Left colon (tissue), 2 donors: ENCODE results near the gene EYA2. TPM values are rescaled to one million over a fixed set of nuclear protein-coding genes. Genes with fewer than 3 reads are reported as not detected.
"Not testable (repeated sequence)": the region's sequence is repeated elsewhere in the genome, so short reads cannot be mapped to it uniquely, and the experiment has no call there.

ENCODE experiments used
- ATAC-seq: fragments of 200-7000 bp; cut with Tn5 transposase; one replicate; pipeline ENCODE4 v1.9.1; 2020; ENCODE audit warnings: mild to moderate bottlenecking, moderate library complexity
- DNase-seq, 2 donors: peaks; one replicate each; pipeline ENCODE4 v3.0.0-alpha.2; 2020
- intact Hi-C, 2 donors: fragments of 100-400 bp; cut with DNase I in 1 of 2; cut with micrococcal nuclease in 1 of 2; formaldehyde crosslinking; loops; one replicate each; pipeline versions ENCODE4 v1.11.2 to v1.14.0; 2022; cut with DNase I, micrococcal nuclease
- total RNA-seq, 2 donors: library from RNA; stranded (reverse); fragmentation: NEBNext Ultra II Directional; extraction: Animal tissue kit (Norgen Biotek cat#: 25700); gene quantifications; one replicate each; pipeline ENCODE4 v1.2.1, GENCODE V29; 2021
- donor health status: DM: no; HTN: no; CAD: no.
- donor health status: DM: yes; HTN: yes; CAD: no.

The EYA2 gene
- total RNA-seq, 2 donors from 2014 or later, result 12.2 to 21.0 TPM

DNA sequence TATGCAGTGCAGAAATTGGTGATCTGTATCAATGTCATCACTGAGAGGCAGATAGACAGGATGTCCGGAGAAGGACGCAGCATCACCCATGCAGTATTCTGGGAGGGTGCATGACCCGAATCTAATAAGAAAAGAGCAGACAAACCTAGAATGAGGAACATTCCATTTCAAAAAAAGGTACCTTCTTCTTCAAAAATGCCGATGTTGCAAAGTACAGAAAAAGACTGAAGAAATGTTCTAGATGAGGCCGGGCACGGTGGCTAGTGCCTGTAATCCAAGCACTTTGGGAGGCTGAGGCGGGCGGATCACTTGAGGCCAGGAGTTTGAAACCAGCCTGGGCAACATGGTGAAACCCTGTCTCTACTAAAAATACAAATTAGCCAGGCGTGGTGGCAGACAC is 28.2 kb downstream of the EYA2 start:
- DNase-seq, intact Hi-C loops, ATAC-seq: not testable (repeated sequence)

DNA sequence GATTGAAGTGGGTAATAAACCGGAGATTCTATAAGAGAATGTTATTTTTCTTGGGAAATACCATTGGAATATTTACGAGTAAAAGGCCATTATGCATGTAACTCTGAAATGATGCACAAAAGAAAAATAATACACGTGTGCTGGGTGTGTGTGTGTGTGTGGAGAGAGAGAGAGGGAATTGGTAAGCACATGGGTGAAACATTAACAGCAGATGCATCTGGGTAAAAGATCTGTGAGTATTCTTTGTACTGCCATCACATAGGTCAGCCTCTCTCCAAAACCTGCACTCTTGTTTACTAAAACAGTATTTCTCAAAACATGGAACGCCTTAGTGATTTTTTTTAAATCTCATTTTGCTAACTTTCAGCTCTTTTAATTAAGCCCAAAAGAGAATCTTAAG is 28.9 kb downstream of the EYA2 start:
- intact Hi-C loops, result no loop called here
- ATAC-seq, result peak; percentile 69

DNA sequence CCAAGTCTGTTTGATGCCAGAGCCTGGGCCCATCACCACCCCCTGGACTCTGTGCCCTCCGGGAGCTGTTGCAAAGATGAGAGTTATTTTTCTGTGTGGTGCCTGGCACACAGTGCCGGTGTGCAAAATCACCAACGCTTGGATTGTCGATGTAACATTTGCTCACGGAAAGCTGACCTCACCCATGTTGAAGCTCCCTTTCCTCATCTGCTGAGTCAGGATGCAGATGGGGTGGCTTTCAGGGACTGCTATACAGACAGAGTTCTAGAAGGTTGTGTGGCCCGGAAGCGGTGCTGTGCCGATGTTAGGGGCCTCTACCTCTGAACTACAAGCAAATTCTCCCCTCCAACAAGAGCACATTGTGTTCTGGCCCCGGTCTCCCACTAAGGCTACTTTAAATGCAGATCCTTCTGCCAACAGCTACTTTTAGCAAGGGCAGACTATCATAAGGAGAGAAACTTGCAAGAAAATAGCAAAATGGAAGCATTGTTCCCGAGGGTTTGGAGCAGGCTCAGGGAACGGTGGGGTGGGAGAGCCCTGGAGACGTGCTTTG is 34.0 kb downstream of the EYA2 start:
- ATAC-seq, result no peak
- intact Hi-C loops, result no loop called here
- no peak for DNase-seq

More for the DNA sequence above, 28.9 kb downstream of the EYA2 start:
- no peak for DNase-seq

DNA sequence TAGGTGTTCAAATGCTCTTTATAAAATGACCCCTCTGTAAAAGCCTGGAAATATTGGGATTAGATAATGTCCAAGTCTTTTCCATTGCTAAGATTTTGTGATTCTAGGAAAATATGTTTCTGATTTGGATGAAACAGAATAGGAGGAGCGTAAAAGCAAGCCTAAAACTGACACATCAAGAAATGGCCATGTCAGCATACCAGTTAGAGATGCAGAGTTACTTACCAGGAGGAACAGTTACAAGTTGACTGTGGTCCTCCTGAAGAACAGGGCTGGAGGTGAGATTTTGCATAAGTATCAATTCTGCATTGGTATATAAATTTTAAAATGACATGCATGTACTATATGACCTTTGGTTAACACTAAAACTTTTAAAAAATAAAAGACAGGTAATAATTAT is 35.3 kb downstream of the EYA2 start:
- DNase-seq (no peak), ATAC-seq (no peak)
- intact Hi-C loops, result no loop called here

DNA sequence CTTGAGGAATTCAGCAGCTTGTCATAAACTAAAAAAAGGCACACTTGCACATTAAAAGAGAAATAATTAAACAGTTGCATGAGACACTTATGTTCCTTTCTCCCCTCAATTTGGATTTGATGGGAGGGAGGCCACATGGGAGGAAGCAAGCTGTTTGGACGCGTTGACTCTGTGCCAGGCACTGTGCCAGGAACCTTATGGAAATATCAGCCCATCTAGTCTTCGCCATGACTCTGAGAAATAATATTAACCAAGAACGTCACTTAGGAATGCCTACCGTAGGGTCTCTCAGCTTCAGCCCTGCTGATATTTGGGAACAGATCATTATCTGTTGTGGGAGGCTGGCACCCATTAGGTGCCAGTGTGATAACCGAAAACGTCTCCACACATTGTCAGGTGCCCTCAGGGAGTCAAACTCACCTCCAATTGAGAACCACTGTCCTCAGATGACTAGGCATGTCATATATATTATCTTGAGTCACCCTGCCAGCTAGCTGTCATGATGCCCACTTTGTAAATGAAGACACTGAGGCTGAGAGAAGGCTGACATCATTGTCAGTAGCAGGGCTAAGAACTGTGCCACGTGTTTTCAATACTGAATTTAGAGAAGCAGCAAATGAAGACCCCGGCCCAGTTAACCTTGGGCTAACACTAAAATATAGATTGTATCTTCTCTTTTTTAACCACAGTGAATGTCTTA is 36.1 kb downstream of the EYA2 start:
- ATAC-seq (no peak), DNase-seq (no peak)
- intact Hi-C loops, result no loop called here

DNA sequence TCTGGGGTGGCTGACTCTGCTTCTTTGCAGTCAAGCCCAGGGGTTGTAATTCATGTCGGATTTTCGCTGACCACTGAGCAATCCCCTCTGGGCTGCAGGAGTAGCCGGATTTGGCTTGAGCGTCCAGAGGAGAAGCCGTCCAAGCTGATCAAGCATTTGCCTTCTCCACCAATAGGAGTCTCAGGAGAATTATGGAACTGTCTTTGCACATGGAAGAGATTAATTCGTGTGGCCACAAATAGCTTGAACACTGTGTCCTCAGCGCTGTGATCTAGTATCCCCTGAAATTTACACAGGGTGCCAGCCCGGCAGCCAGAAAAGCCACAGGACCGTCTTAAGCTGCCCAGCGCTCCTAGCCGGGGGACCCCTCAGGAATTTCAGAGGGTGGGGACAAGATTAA is 37.1 kb downstream of the EYA2 start:
- intact Hi-C loops, result no loop called here
- no peak for DNase-seq
- no peak for ATAC-seq

DNA sequence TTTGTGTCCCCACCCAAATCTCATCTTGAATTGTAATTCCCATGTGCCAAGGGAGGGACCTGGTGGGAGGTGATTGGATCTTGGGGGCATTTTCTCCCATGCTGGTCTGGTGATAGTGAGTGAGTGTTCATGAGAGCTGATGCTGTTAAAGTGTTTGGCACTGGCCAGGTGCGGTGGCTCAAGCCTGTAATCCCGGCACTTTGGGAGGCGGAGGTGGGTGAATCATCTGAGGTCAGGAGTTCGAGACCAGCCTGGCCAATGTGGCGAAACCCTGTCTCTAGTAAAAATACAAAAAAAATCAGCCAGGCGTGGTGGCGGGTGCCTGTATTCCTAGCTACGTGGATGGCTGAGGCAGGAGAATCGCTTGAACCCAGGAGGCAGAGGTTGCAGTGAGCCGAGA is 37.8 kb downstream of the EYA2 start:
- intact Hi-C loops, DNase-seq, ATAC-seq: not testable (repeated sequence)

DNA sequence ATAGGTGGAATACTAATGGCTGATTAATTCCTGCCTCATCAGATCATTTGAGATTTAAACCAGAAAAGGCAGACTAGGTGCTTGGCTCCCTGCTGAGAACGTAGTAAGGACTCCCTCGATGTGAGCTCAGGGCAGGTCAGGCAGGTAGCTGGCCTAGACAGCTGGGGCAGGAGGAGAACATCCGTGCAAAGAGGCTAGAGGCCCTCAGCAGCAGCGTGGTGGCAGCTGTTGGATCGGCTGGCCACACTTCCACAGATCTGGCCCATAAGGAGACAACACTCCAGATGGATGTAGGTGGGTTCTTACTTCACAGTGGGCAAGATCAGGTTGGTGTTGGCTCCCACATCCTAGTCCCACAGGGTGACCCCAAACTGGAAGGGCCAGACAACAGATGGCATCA is 38.5 kb downstream of the EYA2 start:
- ATAC-seq, result no peak

DNA sequence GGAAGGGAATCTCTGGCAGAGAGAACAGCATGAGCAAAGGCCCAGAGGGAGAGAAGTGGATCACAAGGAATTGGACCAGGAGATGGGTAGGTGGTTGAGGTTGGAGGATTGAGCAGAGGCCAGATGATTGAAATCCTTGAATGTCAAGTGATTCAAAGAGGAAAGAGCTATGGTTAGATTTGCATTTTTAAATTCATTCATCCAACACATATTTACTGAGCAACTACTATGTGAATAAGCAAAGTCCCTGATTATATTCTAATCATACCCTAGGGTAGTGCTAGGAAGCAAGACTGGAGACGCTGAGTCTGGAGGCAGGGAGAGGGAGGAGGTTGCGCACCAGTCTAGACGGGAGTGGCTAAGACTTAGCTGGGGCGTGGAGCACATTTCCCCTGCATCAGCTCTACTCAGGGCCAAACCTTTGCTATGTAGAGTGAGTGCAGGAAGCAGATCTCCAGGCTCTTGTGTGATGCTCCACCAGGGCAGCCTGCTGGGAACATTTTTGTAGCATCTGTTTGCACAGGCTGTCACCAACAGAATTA is 40.2 kb downstream of the EYA2 start:
- ATAC-seq, result peak; percentile 40
- intact Hi-C loops, result no loop called here

More for the DNA sequence above, 38.5 kb downstream of the EYA2 start:
- DNase-seq, result no peak
- intact Hi-C loops, result no loop called here

DNA sequence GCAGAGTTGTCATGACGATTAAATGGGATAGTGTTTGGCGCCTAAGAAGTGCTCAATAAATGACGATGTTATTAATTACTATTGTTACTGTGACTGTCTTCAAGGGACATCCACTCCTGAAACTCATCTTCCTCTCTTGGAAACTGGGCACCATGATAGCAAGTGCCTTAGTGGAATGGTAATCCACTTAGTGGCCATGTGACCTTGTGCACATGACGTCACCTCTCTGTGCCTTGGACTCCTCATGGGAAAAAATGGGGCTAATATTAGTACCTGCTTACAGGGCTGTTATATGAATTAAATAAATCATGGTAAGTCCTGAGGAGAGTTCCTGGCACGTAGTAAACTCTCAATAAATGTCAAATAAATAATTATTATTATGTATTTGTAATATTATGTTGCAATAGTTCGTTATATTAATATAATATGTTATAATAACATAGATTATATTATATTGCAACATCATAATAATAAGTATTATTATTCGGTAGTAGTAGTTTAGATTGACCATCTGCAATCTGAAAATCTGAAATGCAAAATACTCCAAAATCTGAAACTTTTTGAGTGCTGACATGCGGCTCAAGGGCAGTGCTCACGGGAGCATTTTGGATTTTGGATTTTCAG is 40.9 kb downstream of the EYA2 start:
- DNase-seq (no peak), ATAC-seq (no peak)
- intact Hi-C loops, result no loop called here

More for the DNA sequence above, 40.2 kb downstream of the EYA2 start:
- no peak for DNase-seq

DNA sequence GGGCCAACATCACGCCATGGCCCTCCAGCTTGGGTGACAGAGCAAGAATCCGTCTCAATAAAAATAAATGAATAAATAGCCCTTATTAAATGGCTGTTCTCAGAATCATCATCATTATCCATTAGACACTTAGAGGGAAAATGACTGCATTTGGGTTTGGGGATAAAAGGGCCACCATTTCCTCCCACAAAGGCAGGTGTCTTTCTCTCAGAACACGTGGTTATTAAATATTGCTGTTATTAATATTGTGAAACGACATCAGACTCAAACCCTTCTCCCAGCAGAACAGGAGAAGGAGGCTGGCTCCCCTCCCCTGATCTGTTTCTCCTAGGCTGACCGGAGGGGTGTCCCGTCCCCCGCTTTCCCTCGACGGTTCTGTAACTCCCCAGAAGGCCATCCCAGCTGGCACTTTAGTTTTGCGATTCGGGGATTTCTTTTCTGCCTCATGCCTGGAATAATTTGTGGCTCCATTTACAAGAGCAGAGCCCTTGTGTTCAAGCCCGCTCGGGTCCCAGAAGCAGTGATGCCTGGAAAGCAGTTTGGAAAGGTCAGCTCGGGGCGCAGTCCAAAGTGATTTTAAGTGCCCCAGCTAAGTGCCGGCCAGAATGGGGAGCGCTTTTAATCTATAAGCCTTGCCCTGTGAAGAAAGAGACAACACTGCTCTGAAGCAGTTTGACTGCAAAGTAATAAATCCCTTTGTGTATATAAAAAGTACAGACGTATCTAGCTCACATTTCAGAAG is 41.9 kb downstream of the EYA2 start:
- no peak for DNase-seq
- no peak for ATAC-seq
- intact Hi-C loops, result no loop called here

DNA sequence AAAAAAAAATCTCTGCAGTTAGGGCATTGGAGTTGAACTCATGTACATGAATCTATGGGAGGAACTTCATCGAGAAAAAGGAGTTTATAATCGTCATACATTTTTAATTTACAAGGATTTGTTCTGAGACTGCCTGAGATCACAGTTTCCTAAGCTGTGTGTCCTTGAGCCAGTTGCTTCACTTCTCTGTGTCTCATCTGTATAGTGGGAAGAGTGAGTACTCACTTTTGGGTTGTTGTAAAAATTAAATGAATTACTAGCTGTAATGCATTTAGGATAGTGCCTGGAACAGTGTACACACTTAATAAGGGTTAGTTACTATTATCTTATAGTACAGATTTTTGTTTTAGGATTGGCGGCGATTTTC is 42.5 kb downstream of the EYA2 start:
- ATAC-seq, result no peak
- DNase-seq, result no peak
- intact Hi-C loops, result no loop called here

DNA sequence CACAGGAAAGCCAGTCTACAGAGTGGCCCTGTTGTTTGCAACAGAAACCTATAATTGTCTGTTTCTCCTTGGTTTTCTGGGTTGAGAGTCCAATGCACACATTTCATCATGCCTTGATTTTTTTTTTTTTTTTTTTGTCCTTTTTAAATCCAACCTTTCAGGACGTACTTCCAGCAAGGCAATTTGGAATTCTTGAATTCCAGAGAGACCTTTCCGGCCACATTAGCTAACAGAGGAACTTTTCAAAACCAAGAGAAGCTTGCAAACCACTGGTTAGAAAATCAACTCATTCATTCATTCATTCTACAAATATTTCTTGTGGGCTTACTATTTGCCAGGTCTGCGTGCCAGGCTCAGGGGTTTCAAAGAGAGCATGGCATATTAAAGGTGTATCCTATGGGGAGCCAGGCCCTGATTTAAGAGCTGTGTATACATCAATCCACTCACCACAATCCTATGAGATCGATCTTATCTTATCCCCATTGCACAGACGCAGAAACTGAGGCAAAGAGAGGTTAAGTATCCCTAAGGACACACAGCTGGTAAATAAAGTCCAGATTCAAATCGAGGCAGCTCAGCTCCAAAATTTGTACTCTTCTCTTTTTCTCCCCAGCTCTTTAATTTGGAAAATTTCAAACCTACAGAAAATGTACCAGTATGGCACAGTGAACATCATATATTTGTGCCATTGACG is 43.0 kb downstream of the EYA2 start:
- intact Hi-C loops, result no loop called here
- ATAC-seq (no peak), DNase-seq (no peak)

DNA sequence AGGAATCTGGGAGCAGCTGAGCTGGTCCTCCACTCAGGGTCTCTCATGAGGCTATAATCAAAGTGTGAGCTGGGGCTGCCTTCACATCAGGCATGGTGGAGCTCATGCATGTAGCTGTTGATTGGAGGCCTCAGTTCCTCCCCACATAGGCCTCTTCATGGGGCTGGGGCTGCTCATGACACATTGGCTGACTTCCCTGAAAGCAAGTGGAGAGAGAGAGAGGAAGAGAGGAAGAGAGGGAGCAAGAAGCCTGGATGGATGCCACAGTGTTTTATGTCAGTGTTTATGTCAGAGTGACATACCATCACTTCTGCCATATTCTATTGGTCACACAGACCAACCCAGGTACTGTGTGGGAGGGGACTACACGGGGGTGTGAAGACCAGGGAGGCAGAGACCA is 43.8 kb downstream of the EYA2 start:
- intact Hi-C loops, result no loop called here
- ATAC-seq (no peak), DNase-seq (no peak)

DNA sequence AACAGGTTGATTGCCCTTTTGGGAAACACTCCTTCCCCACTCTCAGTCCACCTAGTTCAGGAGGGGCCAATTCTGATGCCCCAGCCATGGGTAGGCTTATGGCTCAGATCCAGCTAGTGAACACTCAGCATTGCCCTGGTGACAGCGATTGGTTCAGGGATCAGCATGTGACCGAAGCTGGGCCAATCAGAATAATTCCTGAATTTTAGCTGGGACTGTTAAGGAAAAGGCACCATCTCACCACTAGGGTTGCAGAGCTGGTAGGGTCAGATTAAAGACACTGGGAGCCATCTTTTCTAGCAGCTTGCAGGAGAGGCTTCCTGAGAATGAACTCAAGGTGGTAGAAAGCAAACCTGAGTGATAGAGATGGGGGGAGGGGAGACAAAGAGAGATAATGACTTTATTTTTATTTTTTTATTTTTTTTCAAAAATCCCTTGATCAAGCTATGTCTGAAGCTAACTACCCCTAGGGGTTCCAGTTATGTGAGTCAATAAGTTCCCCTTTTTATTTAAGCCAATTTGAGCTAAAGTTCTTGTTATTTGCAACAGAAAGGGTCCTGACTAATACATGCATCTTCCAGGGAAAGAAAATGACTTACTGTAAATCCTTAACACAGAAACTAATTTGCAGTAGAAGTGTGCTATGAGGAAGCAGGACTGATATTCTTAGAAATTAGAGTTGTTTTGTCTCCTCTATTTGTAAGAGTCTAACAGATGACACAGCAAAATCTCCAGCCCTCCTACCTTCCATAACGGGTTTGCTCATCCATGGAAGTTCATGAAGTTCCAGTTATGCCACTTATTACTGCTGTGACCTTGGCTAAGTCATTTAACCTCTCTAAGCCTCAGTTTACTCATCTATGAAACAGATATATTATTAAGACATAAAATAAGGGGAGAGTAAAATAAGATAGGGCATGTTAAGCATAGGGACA is 44.7 kb downstream of the EYA2 start:
- no peak for ATAC-seq
- intact Hi-C loops, result no loop called here
- DNase-seq, result no peak

DNA sequence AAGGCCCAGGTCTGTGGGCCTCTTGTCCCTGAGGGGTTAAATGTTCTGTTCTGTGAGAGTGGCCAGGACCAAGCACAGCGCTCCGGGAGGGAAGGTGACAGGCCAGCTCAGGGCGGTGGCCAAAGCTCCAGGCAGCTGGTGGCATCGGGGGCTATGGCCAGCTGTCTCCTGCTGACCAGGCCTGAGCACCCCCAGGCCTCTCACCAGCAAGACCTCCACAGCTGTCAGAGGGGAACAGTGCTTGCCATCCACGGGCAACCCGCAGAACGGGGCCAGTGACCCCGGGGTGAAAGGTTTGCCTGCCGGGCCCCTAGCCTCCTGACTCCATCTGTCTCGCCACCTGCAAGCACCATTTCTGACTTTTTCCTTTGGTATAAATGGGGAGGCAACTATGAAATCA is 46.0 kb downstream of the EYA2 start:
- intact Hi-C loops, result no loop called here
- DNase-seq (no peak), ATAC-seq (no peak)

DNA sequence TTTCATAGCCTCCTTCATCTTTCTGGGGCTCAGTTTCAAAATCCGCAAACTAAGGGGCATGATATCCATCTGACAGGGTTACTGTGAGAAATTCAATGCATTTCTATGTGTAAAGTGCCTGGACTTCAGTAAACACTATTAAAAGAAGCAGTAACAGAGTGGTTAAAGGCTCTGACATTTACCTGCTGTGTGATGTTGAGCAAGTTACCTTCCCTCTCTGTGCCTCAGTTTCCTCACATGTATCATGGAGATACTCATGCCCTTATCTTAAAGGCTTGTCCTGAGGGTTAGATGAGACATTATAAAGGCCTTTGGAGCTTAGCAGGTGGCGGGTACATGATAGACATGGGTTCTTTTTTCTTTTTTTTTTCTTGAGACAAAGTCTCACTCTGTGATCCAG is 46.8 kb downstream of the EYA2 start:
- no peak for ATAC-seq
- no peak for DNase-seq
- intact Hi-C loops, result no loop called here
